ENCODE results near the gene CPVL.

DNA sequence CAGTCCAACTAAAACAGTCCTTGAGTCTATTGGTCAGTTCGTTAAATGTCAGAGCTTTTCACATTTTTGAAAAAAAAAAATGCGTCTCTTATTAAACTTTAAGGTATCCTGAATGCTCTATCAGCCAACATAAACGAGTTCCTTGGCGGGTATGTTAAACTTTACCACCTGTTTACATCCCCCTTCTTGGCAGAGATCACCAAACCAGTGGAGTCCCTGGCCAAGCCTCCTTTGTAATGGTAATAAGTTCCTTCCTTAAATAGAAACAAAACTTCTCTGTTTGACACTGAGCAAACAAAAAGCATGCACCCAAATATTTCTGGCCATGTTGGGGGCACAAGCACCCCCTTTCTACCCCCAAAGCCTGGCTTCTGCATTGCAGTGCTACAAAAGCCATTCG is 191.4 kb downstream of the CPVL start:
- no peak for TF ChIP-seq CTCF (conservative IDR thresholded peaks at IDR 0.05; ENCODE audit: low read length)
- TF ChIP-seq EZH2phosphoT487 (IDR thresholded peaks at IDR 0.05; ENCODE audit: borderline replicate concordance, low read depth, low read length) = no peak
